CD1c-positive myeloid dendritic cell (primary cell): ENCODE data around the gene CKAP4.
"Not testable (repeated sequence)": the region's sequence is repeated elsewhere in the genome, so short reads cannot be mapped to it uniquely, and the experiment has no call there.

ENCODE experiments used
- DNase-seq: peaks from one replicate; pipeline ENCODE4 v3.0.0-alpha.2; 2016; ENCODE audit errors: extremely low spot score

The CKAP4 gene, protein sequence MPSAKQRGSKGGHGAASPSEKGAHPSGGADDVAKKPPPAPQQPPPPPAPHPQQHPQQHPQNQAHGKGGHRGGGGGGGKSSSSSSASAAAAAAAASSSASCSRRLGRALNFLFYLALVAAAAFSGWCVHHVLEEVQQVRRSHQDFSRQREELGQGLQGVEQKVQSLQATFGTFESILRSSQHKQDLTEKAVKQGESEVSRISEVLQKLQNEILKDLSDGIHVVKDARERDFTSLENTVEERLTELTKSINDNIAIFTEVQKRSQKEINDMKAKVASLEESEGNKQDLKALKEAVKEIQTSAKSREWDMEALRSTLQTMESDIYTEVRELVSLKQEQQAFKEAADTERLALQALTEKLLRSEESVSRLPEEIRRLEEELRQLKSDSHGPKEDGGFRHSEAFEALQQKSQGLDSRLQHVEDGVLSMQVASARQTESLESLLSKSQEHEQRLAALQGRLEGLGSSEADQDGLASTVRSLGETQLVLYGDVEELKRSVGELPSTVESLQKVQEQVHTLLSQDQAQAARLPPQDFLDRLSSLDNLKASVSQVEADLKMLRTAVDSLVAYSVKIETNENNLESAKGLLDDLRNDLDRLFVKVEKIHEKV

DNA sequence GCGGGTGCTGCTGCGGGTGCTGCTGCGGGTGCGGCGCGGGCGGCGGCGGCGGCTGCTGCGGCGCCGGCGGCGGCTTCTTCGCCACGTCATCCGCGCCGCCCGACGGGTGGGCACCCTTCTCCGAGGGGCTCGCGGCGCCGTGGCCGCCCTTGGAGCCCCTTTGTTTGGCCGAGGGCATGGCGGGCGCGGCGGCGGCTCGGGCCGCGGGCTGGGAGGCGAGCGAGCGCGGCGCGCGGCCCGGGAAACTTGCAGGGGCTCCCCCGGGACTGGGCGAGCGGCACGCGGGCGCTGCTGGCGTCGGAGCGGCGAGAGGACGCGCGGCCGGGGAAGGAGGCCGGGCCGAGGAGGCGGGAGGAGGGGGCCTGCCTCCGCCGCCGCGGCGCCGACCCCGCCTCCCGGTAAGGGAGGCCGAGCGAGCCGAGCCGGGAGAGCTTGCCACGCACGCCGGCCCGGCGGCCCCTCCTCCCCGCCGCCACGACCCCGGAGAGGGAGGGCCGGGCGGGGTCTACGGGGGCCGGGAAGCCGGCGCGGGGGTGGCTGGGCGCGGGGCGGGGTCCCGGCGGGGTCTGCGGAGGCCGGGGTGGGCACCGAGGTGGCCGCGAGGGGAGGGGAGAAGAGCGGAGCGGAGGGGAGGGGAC is at the start of gene CKAP4:
Gene CKAP4 (minus strand): TSS at position 347 of the 638 bp plus-strand sequence. CDS start 169 bp downstream, at position 178.
- peak; percentile 58 for DNase-seq

DNA sequence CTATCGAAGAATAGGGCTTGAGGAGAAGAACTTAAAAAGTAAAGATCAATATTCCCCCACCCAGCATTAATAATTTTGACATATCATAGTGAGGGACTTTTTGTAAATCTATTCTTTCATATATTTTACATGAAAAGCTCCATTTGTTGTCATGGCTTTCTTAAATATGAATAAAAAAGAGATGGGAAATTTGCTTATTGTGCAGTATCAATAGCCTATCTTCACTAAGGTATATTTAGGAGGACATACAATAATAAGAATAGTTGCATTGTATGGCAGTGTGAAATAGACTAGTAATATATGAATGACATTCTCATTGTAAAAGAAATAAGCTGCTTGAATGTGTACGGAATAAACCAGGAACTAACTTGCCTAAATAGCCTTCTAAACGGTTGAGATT is 49.3 kb upstream of the CKAP4 start:
- DNase-seq, result no peak

DNA sequence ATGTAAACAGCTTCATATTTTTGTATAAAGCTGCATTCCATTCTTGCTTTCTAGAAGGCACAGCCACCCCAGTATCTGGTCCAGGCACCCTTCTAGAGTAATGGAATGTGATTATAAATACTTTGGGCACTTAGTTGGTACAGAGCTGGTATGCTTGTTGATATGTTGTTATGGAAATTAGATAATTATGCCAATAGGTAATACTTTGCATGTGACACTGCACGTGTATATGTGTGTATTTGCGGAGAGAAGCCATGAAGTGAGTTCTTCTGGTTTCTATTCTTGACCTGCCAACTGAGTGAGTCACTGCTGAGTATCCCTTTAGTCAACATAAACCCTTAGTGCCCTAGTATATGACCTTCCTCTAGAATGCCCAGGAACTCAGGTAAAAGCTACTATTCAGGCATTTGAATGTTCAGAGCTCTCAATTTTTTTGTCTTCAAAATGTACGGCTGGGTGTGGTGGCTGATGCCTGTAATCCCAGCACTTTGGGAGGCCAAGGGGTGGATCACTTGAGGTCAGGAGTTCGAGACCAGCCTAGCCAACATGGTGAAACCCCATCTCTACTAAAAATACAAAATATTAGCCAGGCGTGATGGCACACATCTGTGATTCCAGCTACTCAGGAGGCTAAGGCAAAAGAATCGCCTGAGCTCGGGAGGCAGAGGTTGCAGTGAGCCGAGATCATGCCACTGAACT is 48.5 kb upstream of the CKAP4 start:
- DNase-seq, result no peak

DNA sequence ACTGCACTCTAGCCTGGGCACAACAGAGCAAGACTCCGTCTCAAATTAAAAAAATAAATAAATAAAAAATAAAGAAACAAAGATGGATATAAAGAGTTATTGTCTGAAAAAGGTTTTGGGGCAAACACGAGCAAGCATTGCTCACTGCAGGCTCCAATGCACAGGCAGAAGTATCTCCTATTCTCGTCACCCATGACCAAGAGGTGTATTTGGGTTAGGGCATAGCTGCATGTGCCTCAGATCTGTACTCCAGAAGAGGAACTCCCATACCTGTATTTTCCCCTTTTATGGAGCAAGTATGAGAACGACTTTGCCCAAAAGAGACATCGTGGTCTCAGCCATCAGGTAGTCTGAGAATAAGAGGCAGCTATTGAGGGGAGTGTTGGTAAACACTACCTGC is 44.5 kb upstream of the CKAP4 start:
- DNase-seq, result no peak

DNA sequence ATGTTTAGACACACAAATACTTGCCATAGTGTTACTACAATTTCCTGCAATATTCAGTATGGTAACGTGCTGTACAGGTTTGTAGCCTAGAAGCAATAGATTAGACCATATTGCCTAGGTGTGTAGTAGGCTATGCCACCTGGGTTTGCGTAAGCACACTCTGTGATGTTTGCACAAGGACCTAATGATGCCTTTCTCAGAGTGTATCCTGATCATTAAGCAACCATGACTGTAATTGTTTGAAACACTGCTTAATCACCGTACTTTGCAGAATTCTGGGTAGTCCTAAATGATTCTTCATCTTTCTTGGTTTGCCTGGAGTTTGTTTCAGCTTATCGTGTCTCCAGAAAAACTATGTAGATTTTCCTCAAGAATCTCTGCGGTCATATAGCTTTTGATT is 43.5 kb upstream of the CKAP4 start:
- DNase-seq, result no peak

DNA sequence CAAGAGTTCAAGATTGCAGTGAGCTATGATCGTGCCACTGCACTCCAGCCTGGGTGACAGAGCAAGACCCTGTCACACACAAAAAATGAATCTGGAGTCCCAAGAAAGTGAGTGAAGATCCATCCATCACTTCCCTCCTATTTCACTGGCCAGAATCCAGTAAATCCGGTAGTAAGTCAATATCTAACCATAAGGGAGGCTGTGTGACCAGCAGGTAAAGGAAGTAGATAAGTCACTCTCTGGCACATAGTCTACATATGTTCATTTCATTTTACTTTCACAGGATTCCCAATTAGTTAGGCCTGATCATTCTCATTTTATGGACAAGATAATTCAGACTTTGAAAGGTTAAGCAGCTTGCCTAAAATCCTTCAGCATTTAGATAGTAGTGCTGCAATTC is 42.8 kb upstream of the CKAP4 start:
- no peak for DNase-seq

DNA sequence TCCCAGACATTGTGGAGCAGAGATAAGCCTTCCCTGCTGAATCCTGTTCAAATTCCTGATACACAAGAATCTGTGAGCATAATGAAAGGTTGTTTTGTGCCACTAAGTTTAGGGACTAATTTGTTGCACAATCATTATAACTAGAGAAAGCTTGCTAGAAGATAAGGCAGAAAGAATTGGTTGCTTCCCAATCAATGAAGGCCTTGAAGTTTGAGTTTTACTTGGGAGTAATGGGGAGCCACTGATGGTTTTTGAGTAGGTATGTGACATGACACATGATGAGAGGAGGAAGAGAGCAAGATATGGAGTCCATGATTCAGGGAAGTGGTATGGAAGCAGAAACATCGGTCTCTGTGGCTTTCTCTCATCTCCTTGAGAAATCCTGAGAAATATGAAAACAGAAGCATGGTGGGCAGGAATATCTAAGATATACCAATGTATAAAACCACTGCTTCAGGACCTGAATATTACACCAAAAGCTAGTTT is 41.4 kb upstream of the CKAP4 start:
- DNase-seq, result no peak

DNA sequence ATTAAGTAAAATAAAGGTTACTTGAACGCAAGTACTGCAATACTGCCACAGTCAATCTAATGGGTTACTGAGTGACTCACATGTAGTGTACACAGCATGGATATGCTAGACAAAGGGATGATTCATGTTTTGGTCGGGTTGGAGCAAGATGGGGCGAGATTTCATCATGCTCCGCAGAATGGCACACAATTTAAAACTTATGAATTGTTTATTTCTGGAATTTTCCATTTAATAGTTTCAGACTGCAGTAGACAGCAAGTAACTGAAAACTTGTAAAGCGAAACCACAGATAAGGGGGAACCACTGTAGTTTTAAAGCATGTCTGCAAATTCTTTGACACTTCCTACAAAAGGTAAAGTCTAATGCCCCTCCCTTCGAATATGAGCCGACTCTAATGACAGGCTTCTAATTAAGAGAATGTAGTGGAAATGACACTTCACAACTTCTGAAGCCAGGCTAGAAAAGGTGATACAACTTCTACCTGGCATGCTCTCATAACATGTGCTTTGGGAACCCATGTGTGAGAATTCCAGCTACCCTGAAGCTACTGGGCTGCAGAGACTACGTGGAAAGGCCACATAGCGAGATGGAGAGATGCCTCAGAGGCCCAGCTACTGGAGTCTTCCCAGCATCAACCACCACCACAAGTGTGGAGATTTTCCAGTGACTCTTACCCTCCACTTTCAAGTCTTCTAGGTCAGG is 40.8 kb upstream of the CKAP4 start:
- peak; percentile 45 for DNase-seq

DNA sequence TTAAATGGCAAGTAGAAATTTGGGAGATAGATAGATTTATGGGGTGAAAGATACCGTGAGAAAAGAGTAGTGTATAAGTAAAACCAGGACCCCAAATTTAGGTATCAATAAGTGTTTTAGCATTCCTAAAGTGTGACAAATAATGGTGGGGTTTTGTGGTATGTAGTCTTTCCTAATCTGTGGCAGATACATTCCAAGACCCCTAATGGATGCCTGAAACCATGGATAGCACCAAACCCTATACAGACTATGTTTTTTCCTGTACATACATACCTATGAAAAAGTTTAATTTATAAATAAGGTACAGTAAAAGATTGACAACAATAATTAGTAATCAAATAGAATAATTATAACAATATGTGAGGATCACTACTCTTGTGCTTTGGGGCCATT is 40.3 kb upstream of the CKAP4 start:
- DNase-seq, result no peak

DNA sequence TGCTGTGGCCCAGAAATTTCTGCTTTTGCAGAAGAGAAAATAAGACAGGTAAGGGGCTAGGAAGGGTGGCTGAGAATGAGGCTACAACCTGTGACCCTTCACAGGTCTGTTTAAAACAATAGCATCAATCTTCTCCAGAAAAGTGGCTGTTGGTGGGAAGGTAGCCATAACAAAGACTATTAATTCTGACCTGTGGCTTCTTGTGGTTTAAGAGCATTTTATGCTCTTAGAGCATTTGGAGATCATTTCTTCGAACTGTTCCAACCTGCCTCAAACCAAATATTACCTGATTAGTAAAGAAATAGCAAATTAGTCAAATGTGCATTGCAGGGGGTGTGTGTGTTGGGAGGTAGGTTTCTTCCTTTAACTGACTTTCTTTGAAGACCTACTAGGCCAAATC is 39.5 kb upstream of the CKAP4 start:
- no peak for DNase-seq

DNA sequence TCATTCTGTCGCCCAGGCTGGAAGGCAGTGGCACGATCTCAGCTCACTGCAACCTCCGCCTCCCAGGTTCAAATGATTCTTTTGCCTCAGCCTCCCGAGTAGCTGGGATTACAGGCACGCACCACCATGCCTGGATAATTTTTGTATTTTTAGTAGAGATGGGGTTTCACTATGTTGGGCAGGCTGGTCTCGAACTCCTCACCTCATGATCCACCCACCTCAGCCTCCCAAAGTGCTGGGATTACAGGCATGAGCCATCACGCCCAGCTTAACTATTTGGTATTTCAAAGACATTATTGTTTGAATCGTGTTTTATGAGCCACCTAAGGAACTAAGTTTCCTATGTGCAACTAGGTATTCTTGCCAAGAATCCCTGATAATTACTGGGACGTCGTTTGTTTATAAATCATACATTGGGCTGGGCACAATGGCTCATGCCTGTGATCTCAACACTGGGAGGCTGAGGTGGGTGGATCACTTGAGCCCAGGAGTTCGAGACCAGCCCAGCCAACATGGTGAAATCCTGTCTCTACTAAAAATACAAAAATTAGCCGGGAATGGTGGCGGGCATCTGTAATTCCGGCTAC is 38.8 kb upstream of the CKAP4 start:
- DNase-seq, result not testable (repeated sequence)

DNA sequence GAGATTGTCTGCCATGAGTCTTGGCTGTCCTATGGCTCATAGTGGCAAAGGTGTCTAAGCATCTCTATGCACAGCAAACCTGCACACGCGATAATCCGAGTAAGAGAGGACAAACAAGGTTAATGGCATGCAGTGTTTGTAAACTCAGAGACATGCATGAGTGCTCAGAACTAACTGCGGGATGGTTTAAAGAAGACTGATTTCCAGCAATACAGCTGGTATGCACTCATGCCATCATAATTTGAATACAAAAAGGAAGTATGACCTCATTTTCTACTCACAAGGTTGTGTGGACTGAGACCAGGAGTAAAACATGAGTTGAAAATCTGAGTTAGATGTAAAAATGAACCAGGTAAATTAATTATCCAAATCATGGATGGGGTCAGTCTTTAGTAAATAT is 38.2 kb upstream of the CKAP4 start:
- no peak for DNase-seq

DNA sequence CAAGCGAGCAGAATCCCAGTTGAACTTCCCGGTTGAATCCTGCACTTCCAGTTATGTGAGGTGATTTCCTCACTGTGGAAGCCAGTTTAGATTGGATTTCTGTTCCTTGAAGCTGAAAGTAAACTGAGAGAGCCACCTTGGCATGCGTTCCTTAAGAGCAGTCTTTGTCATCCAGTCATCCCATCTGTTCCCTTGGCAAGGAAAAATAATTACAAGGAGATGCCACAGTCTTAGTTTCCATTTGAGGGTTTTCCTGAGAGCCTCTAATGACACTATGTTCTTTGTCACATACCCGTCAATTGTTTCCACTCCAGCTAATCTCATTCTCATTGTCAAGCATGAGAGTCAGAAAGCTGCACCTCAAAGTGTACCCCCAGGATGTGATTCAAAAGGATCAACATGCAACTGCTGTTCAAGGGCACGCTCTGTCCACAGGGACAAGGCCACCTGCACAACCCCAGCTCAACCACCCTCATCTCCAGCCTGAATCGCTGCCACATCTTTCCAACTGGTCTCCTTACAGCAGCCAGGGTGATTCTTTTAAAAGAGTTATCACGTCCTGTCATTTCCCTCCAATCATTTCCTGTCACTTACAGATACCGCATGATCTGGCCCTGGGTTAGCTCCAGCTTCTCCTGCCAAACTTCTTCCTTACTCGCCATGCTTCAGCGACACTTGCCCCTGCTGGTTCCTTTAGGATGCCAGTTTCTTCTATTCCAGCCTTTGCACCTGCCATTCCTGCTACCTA is 36.7 kb upstream of the CKAP4 start:
- no peak for DNase-seq

DNA sequence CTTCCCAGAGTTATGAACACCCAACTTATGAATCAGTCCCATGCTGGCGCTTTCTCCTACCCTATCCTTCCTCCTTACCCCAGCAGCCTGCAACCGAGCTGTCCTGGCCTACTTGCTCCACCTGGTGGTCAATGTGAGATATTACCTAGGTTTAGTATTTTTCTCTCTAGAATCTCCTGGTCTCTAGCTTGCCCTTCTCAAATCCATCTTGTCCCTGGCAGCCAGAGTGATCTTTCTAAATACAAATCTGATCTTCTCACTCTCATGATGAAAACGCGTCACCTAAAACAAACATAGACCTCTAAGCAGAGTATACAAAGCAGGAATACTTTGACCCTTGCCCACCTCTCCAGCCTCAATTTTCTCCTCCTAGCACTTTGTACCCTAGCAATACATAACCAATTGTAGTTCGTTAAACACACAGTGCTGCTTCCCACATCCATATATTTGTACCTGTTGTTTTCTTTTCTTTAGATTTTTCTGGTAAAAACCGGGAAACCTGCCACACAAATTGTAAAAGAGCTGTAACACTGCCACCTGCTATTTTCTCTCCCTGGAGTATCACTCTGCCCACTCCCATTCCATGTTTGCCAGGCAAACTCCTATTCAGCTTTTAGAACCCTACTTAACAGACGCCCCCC is 34.8 kb upstream of the CKAP4 start:
- peak; percentile 77 for DNase-seq

DNA sequence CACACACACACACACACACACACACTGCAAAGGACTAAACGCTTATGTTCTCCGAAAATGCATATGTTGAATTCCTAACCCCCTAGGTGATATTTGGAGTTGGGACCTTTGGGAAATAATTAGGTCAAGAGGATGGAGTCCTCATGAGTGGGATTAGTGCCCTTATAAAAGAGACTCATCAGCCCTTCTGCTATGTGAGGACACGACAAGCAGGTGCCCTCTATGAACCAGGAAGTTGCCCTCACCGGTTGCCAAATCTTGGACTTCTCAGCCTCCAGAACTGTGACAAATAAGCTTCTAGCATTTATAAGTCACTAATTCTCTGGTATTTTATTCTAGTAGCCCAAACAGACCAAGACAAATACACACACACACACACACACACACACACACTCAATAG is 34.0 kb upstream of the CKAP4 start:
- DNase-seq, result peak; percentile 27

DNA sequence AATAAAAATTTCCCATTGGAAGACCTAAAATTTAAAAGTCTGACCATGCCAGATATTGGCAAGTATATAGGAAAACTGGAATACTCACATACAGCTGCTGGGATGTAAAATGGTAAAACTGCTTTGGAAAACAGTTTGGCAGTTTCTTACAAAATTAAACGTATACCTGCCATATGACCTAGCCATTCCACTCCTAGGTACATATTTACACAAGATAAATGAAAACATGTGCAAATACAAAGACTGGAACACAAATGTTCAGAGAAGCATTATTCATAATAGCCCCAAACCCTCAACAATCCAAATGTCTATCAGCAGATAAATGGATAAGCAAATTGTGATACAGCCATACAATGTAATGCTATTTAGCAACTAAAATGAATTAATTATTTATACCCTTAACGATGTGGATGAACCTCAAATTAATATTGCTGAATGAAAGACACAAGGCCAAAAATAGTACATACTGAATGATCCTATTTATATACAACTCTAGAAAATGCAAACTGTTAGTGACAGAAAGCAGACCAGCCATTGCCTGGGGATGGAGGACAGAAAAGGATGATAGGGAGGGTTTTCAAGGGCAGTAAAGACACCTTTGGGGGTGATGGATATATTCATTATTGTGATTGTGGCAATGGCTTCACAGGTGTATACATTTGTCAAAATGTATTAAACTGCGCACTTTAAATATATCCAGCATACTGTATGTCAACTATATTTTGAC is 33.4 kb upstream of the CKAP4 start:
- DNase-seq, result no peak

DNA sequence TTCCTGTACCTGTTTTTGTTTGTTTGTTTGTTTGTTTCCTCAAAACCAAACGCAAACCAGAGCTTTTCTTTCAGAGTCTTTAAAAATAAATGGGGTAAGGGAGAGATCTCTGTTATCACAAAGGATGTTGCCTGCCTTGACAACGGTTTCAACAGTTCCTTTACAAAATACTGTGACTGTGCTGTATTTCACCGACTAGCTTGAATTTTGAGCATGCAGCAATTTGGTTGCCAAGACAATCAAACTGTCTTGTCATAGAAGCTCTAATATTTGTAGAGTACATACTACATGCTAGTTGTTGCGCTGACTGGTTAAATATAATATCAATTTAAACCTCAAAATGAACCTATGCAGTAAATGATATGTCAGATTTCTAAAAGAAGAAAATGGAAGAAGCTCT is 32.3 kb upstream of the CKAP4 start:
- DNase-seq, result no peak

DNA sequence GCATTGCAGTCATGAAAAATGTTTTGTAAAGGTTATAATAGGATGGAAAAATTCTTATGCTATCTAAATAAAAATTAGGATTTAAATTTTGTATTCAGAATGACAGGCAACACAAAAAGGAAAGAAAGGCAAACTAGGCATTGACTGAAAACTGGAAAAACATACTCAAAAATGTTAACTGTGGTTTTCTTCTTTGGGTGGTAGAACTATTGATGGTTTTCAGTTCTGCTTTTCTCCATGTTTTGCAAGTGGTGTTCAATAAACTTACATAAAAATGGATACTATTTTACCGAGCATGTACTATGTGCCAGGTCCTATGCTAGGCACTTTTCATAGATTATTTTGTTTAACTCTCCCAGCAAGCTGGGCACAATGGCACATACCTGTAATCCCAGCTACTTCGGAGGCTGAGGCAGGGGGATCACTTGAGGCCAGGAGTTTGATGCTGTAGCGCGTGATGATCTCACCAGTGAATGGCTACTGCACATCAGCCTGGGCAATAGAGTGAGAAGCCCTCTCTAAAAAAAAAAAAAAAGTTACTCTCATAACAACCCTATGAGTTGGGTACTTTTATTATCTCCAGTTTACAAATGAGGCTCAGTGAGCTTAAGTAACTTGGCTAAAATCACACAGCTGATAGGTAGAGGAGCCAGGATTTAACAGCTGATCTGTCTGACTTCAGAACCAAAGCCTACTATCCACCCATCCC is 28.4 kb upstream of the CKAP4 start:
- DNase-seq, result peak; percentile 19

DNA sequence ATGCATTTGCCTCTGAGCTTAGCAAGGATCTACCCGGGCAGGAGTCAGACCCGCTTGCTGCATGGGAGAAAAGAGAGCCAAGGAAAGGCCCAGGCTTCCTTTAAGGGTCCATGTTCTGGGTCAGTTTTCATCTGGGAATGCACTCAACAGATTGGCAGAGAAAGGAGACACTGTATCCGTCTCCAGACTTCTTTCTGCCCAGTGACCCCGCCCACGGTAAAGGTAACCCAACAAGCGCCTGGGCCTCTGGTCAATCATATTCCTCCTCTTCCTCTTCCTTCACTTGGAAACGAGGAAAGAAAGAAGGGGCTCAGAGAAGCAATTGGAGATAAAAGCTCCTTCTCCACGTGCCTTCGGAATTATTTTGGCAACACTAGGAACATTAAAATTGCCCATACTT is 27.6 kb upstream of the CKAP4 start:
- no peak for DNase-seq
